B cell (primary cell): ENCODE data around the gene PIGH. TPM values are rescaled to one million over a fixed set of nuclear protein-coding genes. Genes with fewer than 3 reads are reported as not detected.

ENCODE experiments used
- ATAC-seq: fragments of 200-7000 bp; cut with Tn5 transposase; one replicate; pipeline ENCODE4 v1.10.0; 2021; ENCODE audit warnings: low read depth, mild to moderate bottlenecking, moderate number of reproducible peaks, moderate library complexity
- CTCF ChIA-PET: fragments of 350-600 bp; sonication (Branson Sonifier 250); formaldehyde crosslinking; loops from one replicate; lab custom pipeline; 2021; ENCODE audit warnings: antibody characterized with exemption, inconsistent platforms; lab: Charles Lee
- POLR2A ChIA-PET: fragments of 350-600 bp; sonication (Branson Sonifier 250); formaldehyde crosslinking; loops from one replicate; lab custom pipeline; 2021; ENCODE audit warnings: antibody characterized with exemption; lab: Charles Lee
- DNase-seq: peaks from one replicate; pipeline ENCODE4 v3.0.0; 2013
- H2AFZ ChIP-seq: 2 replicates; pipeline ENCODE4 v1.6.1; 2012; ENCODE audit warnings: mild to moderate bottlenecking, low read depth, low read length; ENCODE audit not compliant: insufficient read depth, poor library complexity, severe bottlenecking
- H3K27ac ChIP-seq, 2 donors: 1 replicate in 1 of 2; 2 replicates in 1 of 2; pipeline ENCODE4 v1.5.1; 2012 to 2013; ENCODE audit warnings: low read length in 2 of 2, mild to moderate bottlenecking in 2 of 2, moderate library complexity in 1 of 2
- H3K27me3 ChIP-seq, 4 experiments: fragments of 200-600 bp in 1 of 4; sonication (generic) in 1 of 4; replicated peaks in 1 of 4; 1 replicate in 2 of 4; 2 replicates in 2 of 4; pipeline versions ENCODE4 v1.6.1 to v1.7.0; 2013 to 2016; ENCODE audit warnings: low read length in 3 of 4, mild to moderate bottlenecking in 2 of 4, mixed read lengths in 1 of 4, moderate library complexity in 1 of 4; ENCODE audit not compliant: insufficient read depth in 4 of 4, control insufficient read depth in 3 of 4; ENCODE audit errors: control extremely low read depth in 1 of 4
- H3K36me3 ChIP-seq, 2 experiments: replicated peaks in 1 of 2; 1 replicate in 1 of 2; 2 replicates in 1 of 2; pipeline versions ENCODE4 v1.6.1 to v1.7.1; 2013; ENCODE audit warnings: low read length in 1 of 2; ENCODE audit not compliant: insufficient read depth in 2 of 2, control insufficient read depth in 1 of 2; ENCODE audit errors: control extremely low read depth in 1 of 2, extremely low read depth in 1 of 2
- H3K4me1 ChIP-seq, 2 donors: fragments of 200-600 bp in 1 of 2; sonication (generic) in 1 of 2; 1 replicate in 1 of 2; 2 replicates in 1 of 2; pipeline versions ENCODE4 v1.5.1 to v1.6.1; 2013 to 2017; ENCODE audit warnings: low read length in 2 of 2; ENCODE audit not compliant: control insufficient read depth in 2 of 2, insufficient read depth in 2 of 2
- H3K4me2 ChIP-seq: replicated peaks from 2 replicates; pipeline ENCODE3; 2012; ENCODE audit warnings: mild to moderate bottlenecking, low read depth, low read length; ENCODE audit not compliant: poor library complexity, severe bottlenecking
- H3K4me3 ChIP-seq, 5 experiments: fragments of 200-600 bp in 1 of 5; sonication (generic) in 1 of 5; 1 replicate in 3 of 5; 2 replicates in 2 of 5; pipeline versions ENCODE4 v1.5.1 to v1.7.0; 2011 to 2016; ENCODE audit warnings: low read length in 4 of 5, mild to moderate bottlenecking in 4 of 5, low read depth in 2 of 5, control low read depth in 1 of 5, moderate library complexity in 1 of 5; ENCODE audit not compliant: insufficient read depth in 1 of 5; ENCODE audit errors: control extremely low read depth in 1 of 5, extremely low read depth in 1 of 5
- H3K79me2 ChIP-seq: fragments of 200-600 bp; sonication (generic); one replicate; pipeline ENCODE4 v1.6.0; 2016; ENCODE audit warnings: low read length; ENCODE audit not compliant: control insufficient read depth, insufficient read depth
- H3K9ac ChIP-seq: fragments of 200-600 bp; sonication (generic); 2 replicates; pipeline ENCODE4 v1.6.1; 2017; ENCODE audit warnings: mild to moderate bottlenecking, low read length, moderate library complexity
- H3K9me3 ChIP-seq, 3 donors: one replicate each; pipeline versions ENCODE4 v1.6.1 to v1.7.1; 2013; ENCODE audit warnings: low read length in 2 of 3; ENCODE audit not compliant: control insufficient read depth in 2 of 3, insufficient read depth in 1 of 3; ENCODE audit errors: control extremely low read depth in 1 of 3
- H4K20me1 ChIP-seq: 2 replicates; pipeline ENCODE4 v1.6.0; 2012; ENCODE audit warnings: mild to moderate bottlenecking, low read length; ENCODE audit not compliant: insufficient read depth, control insufficient read depth, poor library complexity, severe bottlenecking
- H3K27ac Mint-ChIP-seq: one replicate; pipeline ENCODE4 v1.8.0; 2021; ENCODE audit warnings: mixed read lengths
- H3K27me3 Mint-ChIP-seq: one replicate; pipeline ENCODE4 v1.8.0; 2021; ENCODE audit warnings: mixed read lengths
- H3K4me1 Mint-ChIP-seq: one replicate; pipeline ENCODE4 v1.8.0; 2021; ENCODE audit warnings: mixed read lengths
- H3K4me3 Mint-ChIP-seq: one replicate; pipeline ENCODE4 v1.8.0; 2021; ENCODE audit warnings: mixed read lengths
- H3K9me3 Mint-ChIP-seq: one replicate; pipeline ENCODE4 v1.8.0; 2022; ENCODE audit warnings: mixed read lengths; ENCODE audit not compliant: insufficient read depth
- EZH2 ChIP-seq: IDR thresholded peaks from 2 replicates; pipeline ENCODE4 v1.6.1; 2012; ENCODE audit warnings: borderline replicate concordance, low read depth, mild to moderate bottlenecking, moderate library complexity, low read length; ENCODE audit not compliant: insufficient read depth, poor library complexity, severe bottlenecking
- WGBS: methylation state at CpG from one replicate; pipeline ENCODE4 v1.1.5; 2013; ENCODE audit warnings: missing lambda C conversion rate; ENCODE audit not compliant: insufficient coverage; 5-methylcytosine and 5-hydroxymethylcytosine counted together
- intact Hi-C: fragments of 100-400 bp; cut with micrococcal nuclease; formaldehyde crosslinking; loops from one replicate; pipeline ENCODE4 v1.10.0; 2022
- polyA plus RNA-seq: library from polyadenylated mRNA; depleted of rRNA; stranded (reverse); fragments of >200 nt; gene quantifications from 2 replicates; pipeline ENCODE4 v1.2.3, GENCODE V29; 2012
- total RNA-seq, 2 donors: library from RNA; stranded (reverse); fragments of 120-200 nt in 1 of 2; gene quantifications; 1 replicate in 1 of 2; 2 replicates in 1 of 2; pipeline versions ENCODE4 v1.2.3 to v1.2.4, GENCODE V29; 2013 to 2022
- TF ChIP-seq, protein P1 (sequence below): fragments of 200-600 bp; IDR thresholded peaks from one replicate; pipeline ENCODE4 v1.8.0; 2022; ENCODE audit warnings: antibody characterized with exemption, mild to moderate bottlenecking

PIGH gene
- total and polyA plus RNA-seq, 2 donors (not counting 1 experiment from before 2014, with no cell fraction given): 26.7 to 48.0 TPM

DNA sequence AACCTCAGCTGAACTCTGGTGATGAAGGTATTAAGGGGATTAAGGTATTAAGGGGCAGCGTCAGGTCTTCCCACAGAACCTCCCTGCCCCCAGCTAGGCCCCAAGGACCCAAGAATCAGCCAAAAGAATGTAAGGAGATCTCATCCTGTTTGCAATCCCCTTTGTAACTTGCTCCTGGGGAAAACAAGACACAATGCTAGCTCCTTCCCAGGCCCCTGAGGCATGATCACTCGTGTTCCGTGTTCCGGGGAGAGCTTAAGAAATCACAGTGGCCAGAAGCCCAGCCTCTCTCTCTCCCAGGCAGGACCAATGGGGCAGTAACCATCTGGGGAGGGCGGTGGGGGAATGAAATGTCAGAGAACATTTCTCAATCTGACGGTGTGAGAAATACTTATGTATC lies 33.2 kb downstream of the PIGH start:
- Histone ChIP-seq H3K36me3 (no peaks in the 10 kb centered on the region), H3K27me3 (no peaks in the 10 kb centered on the region), H4K20me1 (no peaks in the 10 kb centered on the region), H3K9me3 (peaks cover 0 to 2% (median 0%) of the 10 kb centered on the region in 3 donors), H3K4me3 (no peak overlapping the region), H3K27ac (no peak overlapping the region), H3K4me1 (no peaks in the 10 kb centered on the region), H3K4me2 (no peak overlapping the region), H3K9ac (no peak overlapping the region), H2AFZ (no peak overlapping the region), H3K79me2 (no peaks in the 10 kb centered on the region)
- WGBS: 100% methylated on average over 3 of the region's 6 CpGs
- Mint-ChIP-seq H3K27me3 (peaks cover 8% of the 10 kb centered on the region), H3K27ac (no peak overlapping the region), H3K4me3 (no peak overlapping the region), H3K9me3 (no peaks in the 10 kb centered on the region), H3K4me1 (peaks cover 4% of the 10 kb centered on the region)
- POLR2A ChIA-PET: no interaction called here
- no peak for ATAC-seq
- intact Hi-C loops: no loop called here
- CTCF ChIA-PET: interaction anchor here (0.7 to 24.8 kb wide), 2 partner anchors 121 to 142 kb away, joined by 3 to 863 read pairs; no protein-coding TSS in a partner anchor
- no peak for DNase-seq
- TF ChIP-seq EZH2: no peak
- TF ChIP-seq, protein P1, sequence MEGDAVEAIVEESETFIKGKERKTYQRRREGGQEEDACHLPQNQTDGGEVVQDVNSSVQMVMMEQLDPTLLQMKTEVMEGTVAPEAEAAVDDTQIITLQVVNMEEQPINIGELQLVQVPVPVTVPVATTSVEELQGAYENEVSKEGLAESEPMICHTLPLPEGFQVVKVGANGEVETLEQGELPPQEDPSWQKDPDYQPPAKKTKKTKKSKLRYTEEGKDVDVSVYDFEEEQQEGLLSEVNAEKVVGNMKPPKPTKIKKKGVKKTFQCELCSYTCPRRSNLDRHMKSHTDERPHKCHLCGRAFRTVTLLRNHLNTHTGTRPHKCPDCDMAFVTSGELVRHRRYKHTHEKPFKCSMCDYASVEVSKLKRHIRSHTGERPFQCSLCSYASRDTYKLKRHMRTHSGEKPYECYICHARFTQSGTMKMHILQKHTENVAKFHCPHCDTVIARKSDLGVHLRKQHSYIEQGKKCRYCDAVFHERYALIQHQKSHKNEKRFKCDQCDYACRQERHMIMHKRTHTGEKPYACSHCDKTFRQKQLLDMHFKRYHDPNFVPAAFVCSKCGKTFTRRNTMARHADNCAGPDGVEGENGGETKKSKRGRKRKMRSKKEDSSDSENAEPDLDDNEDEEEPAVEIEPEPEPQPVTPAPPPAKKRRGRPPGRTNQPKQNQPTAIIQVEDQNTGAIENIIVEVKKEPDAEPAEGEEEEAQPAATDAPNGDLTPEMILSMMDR: no peak

- Histone ChIP-seq H3K4me1 (no peaks in the 10 kb centered on the region), H2AFZ (no peak overlapping the region), H3K27me3 (no peaks in the 10 kb centered on the region), H4K20me1 (no peaks in the 10 kb centered on the region), H3K79me2 (no peaks in the 10 kb centered on the region), H3K4me3 (no peak overlapping the region), H3K27ac (no peak overlapping the region), H3K9me3 (peaks cover 0 to 3% (median 0%) of the 10 kb centered on the region in 3 donors), H3K9ac (no peak overlapping the region), H3K4me2 (no peak overlapping the region), H3K36me3 (no peaks in the 10 kb centered on the region)
- Mint-ChIP-seq H3K4me1 (peaks cover 4% of the 10 kb centered on the region), H3K4me3 (no peak overlapping the region), H3K27me3 (peaks cover 3% of the 10 kb centered on the region), H3K9me3 (no peaks in the 10 kb centered on the region), H3K27ac (no peak overlapping the region)
- WGBS: 73% methylated on average over 4 of the region's 5 CpGs
- TF ChIP-seq, protein P1: no peak
- TF ChIP-seq EZH2: no peak
- intact Hi-C loops: no loop called here
- ChIA-PET CTCF (interaction anchor here (1.3 kb wide), 1 partner anchor 138 kb away, joined by 4 read pairs; no protein-coding TSS in a partner anchor), POLR2A (no interaction called here)
- DNase-seq (no peak), ATAC-seq (no peak)
Observed at GRCh38 chr14:67564236-67564635, 35.8 kb downstream of the PIGH start.
